Coronary artery (tissue), 2 donors: ENCODE results near the gene RPF1.
"Not testable (repeated sequence)": the region's sequence is repeated elsewhere in the genome, so short reads cannot be mapped to it uniquely, and the experiment has no call there.

Experiments used
- DNase-seq: peaks from one replicate; pipeline ENCODE4 v3.0.0-alpha.2; 2017; ENCODE audit warnings: low spot score
- H3K27ac ChIP-seq, 2 donors: fragments of 200-600 bp; sonication (generic); one replicate each; pipeline ENCODE4 v1.5.1; 2016 to 2019
- H3K4me3 ChIP-seq: fragments of 200-600 bp; sonication (generic); 2 replicates; pipeline ENCODE4 v1.5.1; 2016; ENCODE audit warnings: mild to moderate bottlenecking, moderate library complexity
- TF ChIP-seq, protein P1 (sequence below): fragments of 200-600 bp; sonication (generic); IDR thresholded peaks from one replicate; pipeline ENCODE4 v1.5.1; 2019; ENCODE audit warnings: antibody characterized with exemption

RPF1 gene

DNA sequence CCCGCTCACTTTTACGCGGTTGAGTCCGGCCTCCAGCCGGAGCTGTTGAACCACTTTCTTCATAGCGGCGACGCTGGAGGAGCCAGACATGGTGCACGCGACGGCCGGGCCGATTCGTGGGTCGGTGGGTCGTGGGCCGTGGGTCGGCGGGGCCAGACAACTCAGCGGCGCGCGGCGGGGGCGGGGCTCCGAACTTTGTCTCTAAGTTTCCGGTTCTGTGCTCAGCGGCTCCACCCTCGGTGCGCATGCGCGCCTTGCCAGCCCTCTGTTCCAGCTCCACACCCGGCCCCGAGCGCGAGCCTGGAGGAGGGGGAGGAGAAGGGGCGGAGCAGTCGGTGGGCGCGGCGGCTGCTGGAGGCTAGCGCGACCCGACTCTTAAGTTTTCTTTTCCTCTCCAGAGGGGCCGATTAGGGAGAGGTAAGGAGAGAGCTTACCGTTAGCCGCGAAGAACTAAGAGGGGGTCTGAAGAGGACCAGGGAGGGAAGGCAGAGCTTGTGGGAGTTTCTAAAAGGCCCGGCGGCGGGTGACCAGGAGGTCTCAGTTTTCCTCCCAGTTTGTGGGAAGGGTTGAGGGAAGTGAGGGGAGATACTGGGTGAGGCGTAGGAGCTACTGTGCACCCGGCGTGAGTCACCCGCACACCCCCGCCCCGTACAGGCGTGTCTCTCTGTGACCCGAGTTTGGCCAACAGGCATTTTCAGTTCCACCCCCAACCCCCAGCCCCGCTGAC is 27.1 kb downstream of the RPF1 start, which contains the start of the genes GNG5 and SPATA1:
Gene GNG5, minus strand, starts transcription at position 580 of the 727 bp plus-strand sequence. Its CDS starts 490 bp downstream, at position 90.
Gene SPATA1, plus strand, starts transcription at position 385 of the 727 bp plus-strand sequence. CDS start 9,974 bp downstream, outside the sequence.
- TF ChIP-seq, protein P1, sequence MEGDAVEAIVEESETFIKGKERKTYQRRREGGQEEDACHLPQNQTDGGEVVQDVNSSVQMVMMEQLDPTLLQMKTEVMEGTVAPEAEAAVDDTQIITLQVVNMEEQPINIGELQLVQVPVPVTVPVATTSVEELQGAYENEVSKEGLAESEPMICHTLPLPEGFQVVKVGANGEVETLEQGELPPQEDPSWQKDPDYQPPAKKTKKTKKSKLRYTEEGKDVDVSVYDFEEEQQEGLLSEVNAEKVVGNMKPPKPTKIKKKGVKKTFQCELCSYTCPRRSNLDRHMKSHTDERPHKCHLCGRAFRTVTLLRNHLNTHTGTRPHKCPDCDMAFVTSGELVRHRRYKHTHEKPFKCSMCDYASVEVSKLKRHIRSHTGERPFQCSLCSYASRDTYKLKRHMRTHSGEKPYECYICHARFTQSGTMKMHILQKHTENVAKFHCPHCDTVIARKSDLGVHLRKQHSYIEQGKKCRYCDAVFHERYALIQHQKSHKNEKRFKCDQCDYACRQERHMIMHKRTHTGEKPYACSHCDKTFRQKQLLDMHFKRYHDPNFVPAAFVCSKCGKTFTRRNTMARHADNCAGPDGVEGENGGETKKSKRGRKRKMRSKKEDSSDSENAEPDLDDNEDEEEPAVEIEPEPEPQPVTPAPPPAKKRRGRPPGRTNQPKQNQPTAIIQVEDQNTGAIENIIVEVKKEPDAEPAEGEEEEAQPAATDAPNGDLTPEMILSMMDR, result no peak
- Histone ChIP-seq H3K4me3 (peak within 1 kb of the TSS; percentile 85), H3K27ac (peak within 1 kb of the TSS; percentile 94 to 97)
- peak; percentile 99 for DNase-seq

DNA sequence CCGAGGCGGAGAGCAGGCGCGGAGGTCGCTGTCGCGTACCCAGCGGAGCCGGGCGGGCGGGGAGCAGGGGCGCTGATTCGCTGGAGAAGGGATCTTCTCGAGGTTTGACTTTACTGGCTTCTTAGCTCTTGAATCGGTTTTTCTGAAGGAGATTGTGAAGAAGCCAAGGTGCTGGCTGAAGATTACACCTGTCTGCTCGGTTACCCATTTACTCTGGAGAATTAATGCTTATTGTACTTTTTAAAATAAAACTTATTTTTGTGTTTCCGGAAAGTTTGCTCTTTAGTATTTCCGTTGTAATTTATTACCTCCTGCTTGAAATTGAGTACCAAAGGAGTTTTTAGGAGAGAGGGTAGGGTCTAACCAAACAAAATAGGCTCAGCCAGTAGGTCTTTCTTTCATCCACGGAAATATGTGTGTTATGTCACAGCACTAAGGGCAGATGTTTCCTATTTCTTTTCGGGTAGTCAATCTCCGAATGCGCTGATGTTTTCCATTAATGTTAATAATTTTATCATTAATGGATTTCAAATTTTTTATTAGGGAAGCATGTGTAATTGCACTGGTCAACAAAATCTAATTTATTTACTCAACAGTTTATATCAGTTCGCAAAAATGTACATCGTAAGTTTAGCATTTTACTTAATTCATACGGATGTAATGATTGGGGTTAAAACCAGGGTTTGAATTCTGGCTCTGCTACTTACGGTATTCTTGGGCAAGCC is 27.8 kb downstream of the RPF1 start:
- TF ChIP-seq, protein P1, result no peak
- Histone ChIP-seq H3K27ac (peak overlapping the region; percentile 94 to 97), H3K4me3 (peak overlapping the region; percentile 85)
- no peak for DNase-seq

DNA sequence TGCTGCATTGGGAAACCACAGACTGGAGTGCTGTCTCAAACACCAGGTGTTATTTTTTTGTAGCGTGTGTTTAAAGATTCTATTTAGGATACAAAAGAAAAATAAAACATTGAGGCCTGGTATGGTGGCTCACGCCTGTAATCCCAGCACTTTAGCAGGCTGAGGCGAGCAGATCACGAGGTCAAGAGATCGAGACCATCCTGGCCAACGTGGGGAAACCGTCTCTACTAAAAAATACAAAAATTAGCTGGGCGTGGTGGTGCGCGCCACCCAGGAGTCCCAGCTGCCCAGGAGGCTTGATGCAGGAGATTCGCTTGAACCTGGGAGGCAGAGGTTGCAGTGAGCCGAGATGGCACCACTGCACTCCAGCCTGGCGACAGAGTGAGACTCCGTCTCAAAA is 28.8 kb downstream of the RPF1 start:
- DNase-seq, H3K27ac ChIP-seq: not testable (repeated sequence)

DNA sequence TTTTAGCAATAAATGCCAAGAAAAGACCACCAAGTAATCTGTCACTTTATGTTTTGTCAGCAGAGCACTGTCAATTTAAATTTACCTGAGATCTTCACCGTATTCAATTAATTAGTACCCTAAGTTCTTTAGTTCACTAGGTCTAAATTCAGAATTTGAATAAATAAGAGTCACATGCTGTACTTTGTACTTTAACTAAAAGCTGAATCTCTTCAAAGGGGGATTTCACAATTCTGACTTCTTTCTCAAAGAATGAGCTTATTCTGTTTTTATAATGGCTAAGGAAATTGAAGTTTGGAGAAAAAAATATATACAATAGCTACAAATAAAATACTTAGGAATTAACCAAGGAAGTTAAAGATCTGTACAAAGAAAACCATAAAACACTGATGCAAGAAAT is 29.4 kb downstream of the RPF1 start:
- H3K27ac ChIP-seq, result no peak overlapping the region
- no peak for DNase-seq
- TF ChIP-seq, protein P1, result no peak
- no peak overlapping the region for H3K4me3 ChIP-seq

More for the DNA sequence above, 28.8 kb downstream of the RPF1 start:
- H3K4me3 ChIP-seq, result not testable (repeated sequence)

- H3K27ac ChIP-seq, result no peak overlapping the region
- TF ChIP-seq, protein P1, result no peak
- no peak for DNase-seq
- no peak overlapping the region for H3K4me3 ChIP-seq
Observed at GRCh38 chr1:84509029-84509428, 30.0 kb downstream of the RPF1 start.

DNA sequence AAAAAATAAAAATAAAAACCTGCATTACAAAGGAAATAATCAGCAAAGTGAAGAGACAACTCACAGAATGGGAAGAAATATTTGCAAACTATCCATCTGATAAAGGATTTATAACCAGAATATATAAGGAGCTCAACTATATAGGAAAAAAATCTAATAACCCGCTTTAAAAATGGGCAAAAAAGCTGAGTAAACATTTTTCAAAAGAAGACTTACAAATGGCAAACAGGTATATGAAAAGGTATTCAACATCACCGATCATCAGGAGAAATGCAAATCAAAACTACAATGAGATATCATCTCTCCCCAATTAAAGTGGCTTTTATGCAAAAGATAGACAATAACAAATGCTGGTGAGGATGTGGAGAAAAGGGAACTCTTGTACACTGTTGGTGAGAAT is 31.1 kb downstream of the RPF1 start:
- H3K4me3 ChIP-seq, result no peak overlapping the region
- TF ChIP-seq, protein P1, result no peak
- H3K27ac ChIP-seq, result no peak overlapping the region
- no peak for DNase-seq

DNA sequence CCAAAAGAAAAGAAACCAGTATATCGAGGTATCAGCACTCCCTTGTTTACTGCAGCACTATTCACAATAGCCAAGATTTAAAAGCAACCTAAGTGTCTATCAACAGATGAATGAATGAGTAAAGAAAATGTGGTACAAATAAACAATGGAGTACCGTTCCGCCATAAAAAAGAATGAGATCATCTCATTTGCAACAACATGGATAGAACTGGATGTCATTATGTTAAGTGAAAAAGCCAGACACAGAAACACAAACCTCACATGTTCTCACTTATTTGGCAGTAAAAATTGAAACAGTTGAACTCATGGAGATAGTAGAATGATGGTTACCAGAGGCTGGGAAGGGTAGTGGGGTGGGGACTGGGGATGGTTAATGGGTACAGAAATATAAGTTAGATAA is 31.6 kb downstream of the RPF1 start:
- H3K4me3 ChIP-seq, result no peak overlapping the region
- no peak overlapping the region for H3K27ac ChIP-seq
- TF ChIP-seq, protein P1, result no peak
- DNase-seq, result no peak
